ENCODE results near the gene PARP11.

DNA sequence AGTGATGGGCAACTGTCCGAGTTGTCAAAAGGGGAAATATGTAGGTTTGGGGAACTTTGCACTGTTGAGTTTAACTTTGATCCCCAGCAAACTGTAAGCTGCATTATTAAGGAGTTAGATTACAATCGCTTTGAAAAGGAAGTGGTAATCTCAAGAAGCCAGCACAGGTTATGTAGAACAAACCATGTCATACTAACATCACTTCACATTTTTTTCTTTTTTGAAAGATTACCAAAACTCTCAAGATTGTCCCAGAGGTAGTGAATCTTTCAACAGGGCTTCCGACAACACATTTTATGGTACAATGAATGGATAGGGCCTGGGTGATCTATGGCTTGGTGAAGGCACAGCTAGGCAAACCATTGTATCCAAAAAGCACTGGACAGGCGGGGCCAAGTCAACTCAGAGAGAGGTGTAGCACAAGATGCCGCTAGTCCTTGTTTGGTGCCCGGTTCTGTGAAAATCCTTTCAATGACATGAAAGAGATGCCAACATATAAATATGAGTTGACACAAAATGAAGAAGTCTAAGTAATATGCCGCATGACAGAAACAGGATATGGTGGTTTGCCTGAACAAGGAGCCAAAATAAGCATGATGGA, 24.3 kb upstream of the PARP11 start:
- TF ChIP-seq POLR2A (IDR thresholded peaks at IDR 0.05), result no peak
- TF ChIP-seq, protein P1, sequence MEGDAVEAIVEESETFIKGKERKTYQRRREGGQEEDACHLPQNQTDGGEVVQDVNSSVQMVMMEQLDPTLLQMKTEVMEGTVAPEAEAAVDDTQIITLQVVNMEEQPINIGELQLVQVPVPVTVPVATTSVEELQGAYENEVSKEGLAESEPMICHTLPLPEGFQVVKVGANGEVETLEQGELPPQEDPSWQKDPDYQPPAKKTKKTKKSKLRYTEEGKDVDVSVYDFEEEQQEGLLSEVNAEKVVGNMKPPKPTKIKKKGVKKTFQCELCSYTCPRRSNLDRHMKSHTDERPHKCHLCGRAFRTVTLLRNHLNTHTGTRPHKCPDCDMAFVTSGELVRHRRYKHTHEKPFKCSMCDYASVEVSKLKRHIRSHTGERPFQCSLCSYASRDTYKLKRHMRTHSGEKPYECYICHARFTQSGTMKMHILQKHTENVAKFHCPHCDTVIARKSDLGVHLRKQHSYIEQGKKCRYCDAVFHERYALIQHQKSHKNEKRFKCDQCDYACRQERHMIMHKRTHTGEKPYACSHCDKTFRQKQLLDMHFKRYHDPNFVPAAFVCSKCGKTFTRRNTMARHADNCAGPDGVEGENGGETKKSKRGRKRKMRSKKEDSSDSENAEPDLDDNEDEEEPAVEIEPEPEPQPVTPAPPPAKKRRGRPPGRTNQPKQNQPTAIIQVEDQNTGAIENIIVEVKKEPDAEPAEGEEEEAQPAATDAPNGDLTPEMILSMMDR (IDR thresholded peaks at IDR 0.05), result no peak
- no peak for TF ChIP-seq POLR2AphosphoS5 (IDR thresholded peaks at IDR 0.05)

Data from gastroesophageal sphincter (tissue), 3 donors.